Ovary (tissue), 3 donors: ENCODE data around the gene BIRC3.

Experiments
- CTCF ChIP-seq, 3 donors: fragments of 450-650 bp in 2 of 3; fragments of 200-600 bp in 1 of 3; IDR thresholded peaks; one replicate each; pipeline versions ENCODE4 v1.5.1 to v1.8.0; 2016 to 2022; ENCODE audit warnings: antibody characterized with exemption in 3 of 3, mild to moderate bottlenecking in 1 of 3
- EP300 ChIP-seq: sonication (generic); formaldehyde crosslinking; IDR thresholded peaks from one replicate; pipeline ENCODE4 v1.6.1; 2017; ENCODE audit warnings: antibody characterized with exemption
- POLR2A ChIP-seq: fragments of 450-650 bp; IDR thresholded peaks from one replicate; pipeline ENCODE4 v1.6.1; 2017; ENCODE audit warnings: antibody characterized with exemption, mild to moderate bottlenecking, moderate library complexity
- donor health status: DM: no; HTN: no; CAD: no.

DNA sequence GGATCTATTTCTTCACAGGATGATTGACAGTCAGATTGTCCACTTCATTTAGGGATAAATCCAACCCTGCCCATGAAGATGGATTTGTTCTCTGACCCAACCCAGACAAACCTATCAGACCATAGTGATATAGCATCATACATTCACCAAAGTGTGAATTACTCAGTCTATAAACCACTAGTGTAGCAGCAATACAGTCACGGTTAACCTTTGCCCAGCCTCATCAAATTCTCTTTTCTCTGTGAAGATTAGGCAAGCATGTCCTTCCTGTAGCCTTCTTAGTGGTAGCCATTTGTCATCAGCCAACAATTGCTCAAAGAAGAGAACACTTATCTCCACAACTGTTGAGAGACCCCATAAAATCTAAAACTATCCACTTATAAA lies 15.3 kb downstream of the BIRC3 start:
- TF ChIP-seq CTCF (IDR thresholded peaks at IDR 0.05) (no peak), POLR2A (no peak), EP300 (no peak)
